ENCODE data around the gene ZACN.

ZACN gene

GRCh38 chr17:76104896-76105231, 25.9 kb downstream of the ZACN start:
- DNase-seq, result no peak

- DNase-seq, result no peak
Measured at GRCh38 chr17:76106703-76107102, 27.7 kb downstream of the ZACN start.

GRCh38 chr17:76107509-76107908, 28.5 kb downstream of the ZACN start:
- no peak for DNase-seq

DNA sequence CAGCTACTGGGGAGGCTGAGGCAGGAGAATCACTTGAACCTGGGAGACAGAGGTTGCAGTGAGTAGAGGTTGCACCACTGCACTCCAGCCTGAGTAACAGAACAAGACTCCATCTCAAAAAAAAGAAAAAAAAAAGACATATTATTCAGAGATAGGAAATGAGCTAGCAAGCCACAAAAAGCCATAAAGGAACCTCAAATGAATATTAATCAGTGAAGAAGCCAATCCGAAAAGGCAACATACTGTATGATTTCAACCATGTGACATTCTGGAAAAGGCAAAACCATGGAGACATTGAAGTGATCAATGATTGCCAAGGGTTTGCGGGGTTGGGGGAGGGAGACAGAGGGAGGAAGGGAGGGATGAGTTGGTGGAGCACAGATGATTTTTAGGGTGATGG, 33.0 kb downstream of the ZACN start:
- DNase-seq, result no peak

- DNase-seq, result no peak
Measured at GRCh38 chr17:76115138-76115754, 36.3 kb downstream of the ZACN start.

DNA sequence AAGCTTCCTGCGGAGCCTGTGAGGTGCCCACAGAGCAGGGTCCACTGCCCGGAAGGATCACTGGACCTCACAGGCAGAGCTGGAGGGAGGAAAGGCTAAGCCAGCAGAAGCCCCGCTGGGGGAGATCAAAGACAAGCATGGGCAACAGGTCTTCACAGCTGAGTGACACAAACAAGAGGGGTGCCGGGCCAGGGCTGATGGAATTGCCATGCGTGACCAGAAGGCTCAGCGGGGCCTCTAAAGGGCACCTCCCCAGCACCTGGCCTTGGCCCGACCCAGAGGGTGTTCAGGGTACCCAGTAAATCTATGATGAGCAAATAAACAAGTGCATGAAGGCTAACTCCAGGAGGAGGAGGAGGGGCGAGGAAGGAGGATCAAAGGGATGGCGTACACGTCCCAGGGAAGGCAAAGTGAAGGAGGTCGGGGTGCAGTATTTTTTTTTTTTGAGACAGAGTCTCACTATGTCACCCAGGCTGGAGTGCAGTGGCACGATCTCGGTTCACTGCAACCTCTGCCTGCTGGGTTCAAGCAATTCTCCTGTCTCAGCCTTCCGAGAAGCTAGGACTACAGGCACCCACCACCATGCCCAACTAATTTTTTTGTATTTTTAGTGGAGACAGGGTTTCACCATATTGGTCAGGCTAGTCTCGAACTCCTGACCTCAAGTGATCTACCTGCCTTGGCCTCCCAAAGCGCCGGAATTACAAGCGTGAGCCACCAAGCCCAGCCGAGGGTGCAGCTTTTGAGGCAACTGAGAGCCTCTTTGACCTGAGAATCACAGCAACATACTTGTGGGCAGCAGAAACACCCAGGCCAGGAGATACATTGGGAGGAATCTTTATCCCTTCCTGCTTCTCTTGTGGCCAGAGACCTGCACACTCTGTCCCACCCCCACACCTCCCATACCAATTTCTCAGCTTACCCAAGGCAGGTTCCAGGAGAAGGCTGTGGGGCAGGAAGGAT, 40.7 kb downstream of the ZACN start:
- no peak for DNase-seq

- DNase-seq, result no peak
Measured at GRCh38 chr17:76120658-76121008, 41.7 kb downstream of the ZACN start.

DNA sequence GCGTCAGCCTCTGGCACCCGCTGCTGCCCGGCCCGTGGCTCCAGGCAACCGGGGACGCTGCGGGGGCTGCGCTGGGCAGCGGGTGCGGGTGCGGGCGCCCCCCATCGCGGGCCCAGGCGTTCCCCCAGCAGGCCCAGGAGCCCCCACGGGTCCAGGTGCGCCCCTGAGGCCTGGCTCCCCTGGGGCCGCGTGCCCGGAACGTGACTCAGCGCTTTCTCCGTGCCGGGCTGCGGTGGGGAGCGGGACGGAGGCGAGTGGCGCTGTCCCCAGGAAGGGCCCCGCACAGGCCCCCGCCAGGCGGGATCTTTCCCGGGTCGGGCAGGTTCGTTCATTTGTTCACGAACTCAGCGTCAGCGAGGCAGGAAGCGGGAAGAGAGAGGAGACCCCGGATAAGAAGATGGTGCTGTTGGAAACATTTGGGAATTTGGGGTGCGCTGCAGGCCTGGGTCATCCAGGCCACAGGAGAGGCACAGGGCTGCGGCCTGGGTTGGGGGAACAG, 43.0 kb downstream of the ZACN start:
- no peak for DNase-seq

DNA sequence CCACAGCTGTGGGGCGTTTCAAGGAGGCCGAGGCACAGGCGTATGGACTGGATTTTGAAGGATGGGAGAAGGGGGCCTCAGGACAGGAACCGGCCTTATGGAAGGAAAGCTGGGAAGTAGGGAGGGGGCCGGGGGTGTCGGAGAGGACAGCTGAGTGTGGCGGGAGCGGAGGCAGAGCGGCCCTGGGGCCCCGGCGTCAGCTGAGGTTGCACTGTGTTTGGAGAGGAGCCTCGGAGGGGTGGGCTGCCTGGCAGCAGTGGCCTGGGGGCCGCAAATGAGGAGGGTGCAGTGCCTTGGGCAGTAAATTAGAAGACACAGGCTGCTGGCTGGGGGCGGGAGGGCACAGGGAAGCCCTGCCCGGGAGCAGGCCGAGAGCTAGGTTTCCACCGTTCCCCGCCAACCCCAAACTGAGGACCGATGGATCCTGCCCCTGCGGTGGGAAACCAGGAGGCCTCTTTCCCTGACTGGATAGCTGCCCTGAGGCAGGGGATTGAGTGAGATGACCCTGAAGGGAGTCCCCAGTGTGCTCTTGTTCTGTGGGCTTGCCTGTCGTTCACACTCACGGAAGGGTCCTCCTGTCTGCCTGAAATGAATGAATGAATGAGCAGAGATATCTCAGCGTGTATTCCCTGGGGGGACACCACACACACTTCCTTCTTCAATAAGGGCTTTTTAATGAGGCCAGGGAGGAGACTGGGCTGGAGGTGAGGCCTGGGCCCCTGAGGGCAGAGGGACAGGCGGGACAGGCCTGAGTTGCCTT, 43.6 kb downstream of the ZACN start:
- no peak for DNase-seq

- DNase-seq, result no peak
Measured at GRCh38 chr17:76123191-76123499, 44.2 kb downstream of the ZACN start.

DNA sequence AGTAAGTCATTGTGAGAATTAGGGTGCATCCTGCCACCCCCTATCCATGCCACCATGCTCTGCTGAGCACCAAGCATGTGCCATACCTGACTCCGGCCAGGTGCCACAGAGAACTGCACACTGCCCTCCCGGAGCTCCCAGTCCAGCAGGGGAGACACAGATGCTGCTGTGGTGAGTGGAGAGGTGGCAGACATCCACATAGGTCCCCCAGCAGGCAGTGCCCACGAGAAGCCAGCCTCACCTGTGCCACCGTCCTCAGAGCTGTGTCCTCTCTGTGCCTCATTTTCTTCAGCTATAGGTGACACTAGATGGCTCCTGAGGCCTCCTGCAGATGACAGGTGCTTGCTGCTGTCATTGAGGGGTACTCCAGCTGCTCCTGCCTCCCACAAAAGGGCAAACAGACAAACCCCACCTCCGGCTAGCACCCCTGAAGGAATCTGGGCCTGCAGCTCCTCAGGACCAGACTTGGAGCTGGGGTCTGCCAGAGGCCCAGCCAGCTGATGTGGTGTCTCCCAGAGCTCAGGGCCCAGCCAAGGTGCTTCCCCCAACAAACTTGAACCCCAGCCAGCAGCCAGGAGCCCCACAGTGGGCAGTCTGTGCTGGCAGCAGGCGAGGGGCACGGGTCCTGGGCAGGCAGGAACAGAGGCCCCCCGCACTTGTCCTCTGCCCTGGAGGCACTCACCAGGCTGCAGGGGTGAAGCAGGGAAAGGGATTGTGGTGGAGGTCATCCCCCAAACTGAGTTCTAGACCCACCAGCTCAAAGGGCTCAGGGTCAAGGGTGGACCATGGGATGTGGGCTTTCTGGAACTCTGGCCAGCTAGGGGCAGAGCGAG, 45.0 kb downstream of the ZACN start:
- no peak for DNase-seq

- no peak for DNase-seq
Measured at GRCh38 chr17:76124582-76125390, 45.8 kb downstream of the ZACN start.

DNA sequence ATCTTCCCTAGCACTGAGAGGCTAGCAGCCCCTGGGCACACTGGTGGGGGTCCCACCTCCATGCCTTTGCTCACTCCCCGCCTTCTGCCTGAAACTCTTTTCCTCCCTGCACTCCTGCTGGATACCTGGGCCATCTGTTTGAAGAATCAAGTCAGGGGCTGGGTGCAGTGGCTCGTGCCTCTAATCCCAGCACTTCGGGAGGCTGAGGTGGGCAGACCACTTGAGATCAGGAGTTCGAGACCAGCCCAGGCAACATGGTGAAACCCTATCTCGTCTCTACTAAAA, 46.4 kb downstream of the ZACN start:
- no peak for DNase-seq

DNA sequence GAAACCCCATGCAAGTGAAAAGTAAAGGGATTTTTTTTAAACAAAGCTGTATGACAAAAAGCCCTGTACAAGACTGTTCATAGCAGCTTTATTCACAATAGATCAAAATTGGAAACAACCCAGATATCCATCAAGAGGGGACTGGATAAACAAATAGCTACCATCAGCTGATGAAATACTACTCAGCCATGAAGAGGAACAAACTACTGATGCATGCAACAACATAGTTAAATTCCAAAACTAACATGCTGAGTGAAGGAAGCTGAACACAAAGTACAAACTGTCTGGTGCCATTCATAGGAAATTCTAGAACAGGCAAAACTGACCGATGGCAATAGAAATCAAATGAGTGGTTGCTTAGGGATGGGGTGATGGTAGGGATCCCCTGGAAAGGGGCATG, 46.9 kb downstream of the ZACN start:
- no peak for DNase-seq

DNA sequence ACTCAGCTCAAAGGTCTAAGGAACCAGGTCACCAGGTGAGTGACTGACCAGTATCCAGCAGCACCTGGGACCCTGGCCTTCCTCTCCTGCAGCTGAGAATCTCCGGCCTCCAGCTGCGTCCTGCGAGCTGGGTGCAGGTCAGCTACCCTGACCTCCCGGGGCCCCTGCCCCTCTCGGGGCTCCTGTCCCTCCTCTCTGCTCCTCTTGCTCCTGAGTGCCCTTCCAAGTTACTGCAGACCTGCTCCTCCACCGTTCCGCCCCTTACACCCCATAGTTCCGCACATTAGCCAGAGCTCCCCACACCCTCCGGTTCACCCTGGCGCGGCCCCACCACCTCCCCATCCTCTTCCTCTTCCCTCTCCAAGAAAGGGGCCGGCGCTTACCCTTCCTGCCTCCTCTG, 51.5 kb downstream of the ZACN start:
- no peak for DNase-seq

DNA sequence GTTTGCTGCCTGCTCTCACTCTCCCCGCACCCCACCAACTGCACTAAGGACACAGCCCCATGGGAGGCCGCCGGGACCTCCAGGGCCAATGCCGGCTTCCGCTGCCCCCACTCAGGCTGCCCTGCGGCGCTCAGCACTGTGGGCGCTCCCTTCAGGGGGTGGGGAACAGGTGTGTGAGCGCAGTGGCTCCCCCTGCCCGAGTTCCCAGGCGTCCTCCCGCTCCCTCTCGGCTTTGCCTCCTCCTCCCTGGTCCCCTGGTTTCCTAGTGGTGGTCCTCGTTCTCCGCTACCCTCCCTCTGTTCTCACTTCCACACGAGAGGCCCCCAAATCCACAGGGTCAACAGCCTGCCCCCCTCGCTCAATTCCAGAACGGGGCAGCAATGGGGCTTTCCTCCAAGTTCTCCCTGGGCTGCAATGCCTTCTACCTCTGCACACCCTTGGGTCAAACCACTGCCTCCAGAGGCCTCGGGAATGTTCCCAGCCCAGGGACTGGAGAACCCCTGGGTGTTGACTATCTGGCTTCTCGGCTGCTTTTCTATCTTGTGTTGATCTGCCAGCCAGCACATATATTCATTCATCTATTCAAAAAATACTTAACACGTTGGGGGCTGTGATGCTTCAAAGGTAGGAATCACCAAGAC, 52.2 kb downstream of the ZACN start:
- DNase-seq, result no peak

- no peak for DNase-seq
Measured at GRCh38 chr17:76131692-76132573, 53.0 kb downstream of the ZACN start.
